ENCODE measurements around the gene HOXD10.

The HOXD10 gene

DNA sequence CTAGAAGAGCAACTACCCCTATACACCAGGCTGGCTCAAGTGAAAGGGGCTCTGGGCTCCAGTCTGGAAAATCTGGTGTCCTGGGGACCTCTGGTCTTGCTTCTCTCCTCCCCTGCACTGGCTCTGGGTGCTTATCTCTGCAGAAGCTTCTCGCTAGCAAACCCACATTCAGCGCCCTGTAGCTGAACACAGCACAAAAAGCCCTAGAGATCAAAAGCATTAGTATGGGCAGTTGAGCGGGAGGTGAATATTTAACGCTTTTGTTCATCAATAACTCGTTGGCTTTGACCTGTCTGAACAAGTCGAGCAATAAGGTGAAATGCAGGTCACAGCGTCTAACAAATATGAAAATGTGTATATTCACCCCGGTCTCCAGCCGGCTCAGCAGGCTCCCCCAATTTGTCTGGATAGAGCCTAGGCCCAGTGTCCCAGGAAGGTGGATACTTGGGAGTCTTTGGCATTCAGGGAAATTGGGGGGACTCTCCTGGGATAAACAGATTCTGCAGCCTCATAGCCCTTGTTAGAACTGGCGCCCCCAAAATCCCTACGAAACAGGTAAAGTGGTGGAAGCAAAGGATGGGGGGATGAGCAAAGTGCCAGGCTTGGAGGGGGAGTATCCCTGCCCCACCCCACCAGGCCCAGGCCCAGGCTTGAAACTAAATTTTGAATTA is 32.3 kb downstream of the HOXD10 start:
- no peaks in the 10 kb centered on the region for H3K9me3 ChIP-seq (ENCODE audit: low read length)
- no peaks in the 10 kb centered on the region for H3K27me3 ChIP-seq (ENCODE audit: control insufficient read depth in 1 of 2, insufficient read depth in 2 of 2, low read length in 2 of 2)
- no peak overlapping the region for H3K9ac ChIP-seq (ENCODE audit: low read length)
- H3K27ac ChIP-seq (ENCODE audit: low read depth, low read length) = no peak overlapping the region
- H3K4me1 ChIP-seq (ENCODE audit: insufficient read depth, low read length) = peaks cover 25% of the 10 kb centered on the region
- peaks cover 29% of the 10 kb centered on the region for H3K36me3 ChIP-seq (ENCODE audit: insufficient read depth, low read length)
- H3K4me3 ChIP-seq (ENCODE audit: low read depth in 1 of 2, low read length in 2 of 2) = no peak overlapping the region

DNA sequence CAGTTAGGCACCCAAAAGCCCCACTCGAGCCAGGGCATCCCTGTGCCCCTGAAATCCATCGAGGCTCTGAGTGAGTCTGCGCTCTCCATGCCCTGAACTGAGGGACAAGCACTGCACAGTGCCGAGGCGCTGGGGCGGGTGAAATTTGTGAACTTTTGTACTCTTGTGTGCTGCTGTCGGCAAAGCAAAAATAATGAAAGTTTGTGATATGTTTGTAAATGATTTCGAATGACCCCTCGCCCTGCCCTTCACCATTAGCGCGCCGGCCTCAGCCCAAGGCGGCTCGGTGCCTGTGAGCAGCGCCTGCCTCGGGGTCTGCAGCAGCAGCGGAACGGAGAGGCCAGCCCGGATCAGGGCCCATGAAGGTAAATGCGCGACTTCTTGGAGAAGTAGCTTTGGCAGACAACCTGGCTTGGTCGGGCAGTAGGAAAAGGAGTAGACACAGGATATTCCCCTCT is 32.9 kb downstream of the HOXD10 start:
- no peak overlapping the region for H3K27ac ChIP-seq (ENCODE audit: low read depth, low read length)
- no peaks in the 10 kb centered on the region for H3K9me3 ChIP-seq (ENCODE audit: low read length)
- no peak overlapping the region for H3K4me3 ChIP-seq (ENCODE audit: low read depth in 1 of 2, low read length in 2 of 2)
- no peak overlapping the region for H3K9ac ChIP-seq (ENCODE audit: low read length)
- peaks cover 25% of the 10 kb centered on the region for H3K4me1 ChIP-seq (ENCODE audit: insufficient read depth, low read length)
- H3K36me3 ChIP-seq (ENCODE audit: insufficient read depth, low read length) = peaks cover 35% of the 10 kb centered on the region
- no peaks in the 10 kb centered on the region for H3K27me3 ChIP-seq (ENCODE audit: control insufficient read depth in 1 of 2, insufficient read depth in 2 of 2, low read length in 2 of 2)

DNA sequence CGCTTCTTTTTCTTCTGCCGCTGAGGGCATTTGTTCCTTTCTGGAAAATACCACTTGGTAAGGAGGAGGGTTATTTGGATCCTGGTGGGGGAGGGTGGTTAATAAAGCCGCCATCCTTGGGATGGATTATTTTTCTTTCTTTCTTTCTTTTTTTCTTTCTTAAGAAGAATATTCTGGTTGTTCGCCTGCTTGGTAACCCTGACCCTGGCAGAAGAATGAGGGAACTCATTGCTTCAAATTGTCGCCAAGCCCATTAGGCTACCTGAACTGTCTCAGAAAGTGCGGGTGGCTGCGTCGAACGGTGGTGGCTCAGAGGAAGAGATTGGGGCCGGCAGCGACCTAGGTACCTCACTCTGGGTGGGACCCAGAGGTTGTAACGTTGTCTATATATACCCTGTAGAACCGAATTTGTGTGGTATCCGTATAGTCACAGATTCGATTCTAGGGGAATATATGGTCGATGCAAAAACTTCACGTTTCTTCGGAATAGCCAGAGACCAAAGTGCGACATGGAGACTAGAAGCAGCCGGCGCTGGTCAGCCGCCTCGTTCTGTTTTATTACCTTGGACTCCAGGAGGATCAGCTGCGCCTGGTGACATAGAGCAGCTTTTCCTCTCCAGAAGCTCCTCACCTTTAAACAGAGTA is 33.5 kb downstream of the HOXD10 start:
- H3K27me3 ChIP-seq (ENCODE audit: control insufficient read depth in 1 of 2, insufficient read depth in 2 of 2, low read length in 2 of 2) = no peaks in the 10 kb centered on the region
- no peak overlapping the region for H3K9ac ChIP-seq (ENCODE audit: low read length)
- no peaks in the 10 kb centered on the region for H3K9me3 ChIP-seq (ENCODE audit: low read length)
- no peak overlapping the region for H3K4me3 ChIP-seq (ENCODE audit: low read depth in 1 of 2, low read length in 2 of 2)
- H3K36me3 ChIP-seq (ENCODE audit: insufficient read depth, low read length) = peaks cover 41% of the 10 kb centered on the region
- peaks cover 23% of the 10 kb centered on the region for H3K4me1 ChIP-seq (ENCODE audit: insufficient read depth, low read length)
- no peak overlapping the region for H3K27ac ChIP-seq (ENCODE audit: low read depth, low read length)

DNA sequence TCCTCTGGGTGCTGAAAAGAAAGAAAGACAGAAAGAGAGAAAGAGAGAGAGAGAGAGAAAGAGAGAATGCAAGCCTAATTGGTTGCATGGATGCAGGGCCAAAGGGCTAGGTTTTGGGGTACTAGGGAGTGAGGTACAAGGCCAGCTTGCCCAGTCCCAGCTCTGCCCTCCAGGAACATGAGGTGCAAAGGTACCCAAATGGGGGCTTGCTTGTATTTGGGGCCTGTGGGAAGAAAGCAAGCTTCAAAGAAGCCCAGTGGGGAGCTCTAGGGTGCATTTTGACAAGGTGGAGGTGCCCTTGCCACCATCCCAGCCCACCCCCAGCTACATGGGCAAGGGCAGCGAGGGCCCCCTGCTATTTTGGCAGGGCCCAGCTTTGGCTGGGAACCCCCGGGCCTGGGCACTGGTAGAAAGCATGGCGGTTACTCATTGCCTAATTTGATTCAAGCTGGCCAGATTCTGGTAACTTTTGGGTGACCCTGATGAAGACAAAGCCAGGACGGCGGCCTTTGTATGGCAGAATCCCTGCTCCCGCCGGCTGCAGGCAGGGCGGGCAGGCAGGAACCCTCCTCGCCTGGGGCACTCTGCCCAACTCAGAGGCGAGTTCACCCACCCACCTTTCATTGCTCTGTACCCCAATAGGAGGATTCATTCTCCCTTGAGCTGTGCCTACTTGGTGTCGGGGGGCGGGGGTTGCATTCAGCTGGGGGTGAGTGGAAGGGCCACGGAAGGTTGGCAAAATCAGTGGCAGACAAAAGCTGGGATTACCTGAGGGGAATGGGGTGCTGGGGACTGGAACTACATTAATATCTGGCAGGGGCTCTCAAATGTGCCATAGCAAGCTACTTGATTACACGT is 34.2 kb downstream of the HOXD10 start:
- Histone ChIP-seq H3K4me1 (ENCODE audit: insufficient read depth, low read length) (peaks cover 16% of the 10 kb centered on the region), H3K27me3 (ENCODE audit: control insufficient read depth in 1 of 2, insufficient read depth in 2 of 2, low read length in 2 of 2) (peaks cover 0 to 5% of the 10 kb centered on the region in 2 donors), H3K36me3 (ENCODE audit: insufficient read depth, low read length) (peaks cover 48% of the 10 kb centered on the region), H3K27ac (ENCODE audit: low read depth, low read length) (no peak overlapping the region), H3K9ac (ENCODE audit: low read length) (no peak overlapping the region), H3K4me3 (ENCODE audit: low read depth in 1 of 2, low read length in 2 of 2) (no peak overlapping the region), H3K9me3 (ENCODE audit: low read length) (no peaks in the 10 kb centered on the region)

DNA sequence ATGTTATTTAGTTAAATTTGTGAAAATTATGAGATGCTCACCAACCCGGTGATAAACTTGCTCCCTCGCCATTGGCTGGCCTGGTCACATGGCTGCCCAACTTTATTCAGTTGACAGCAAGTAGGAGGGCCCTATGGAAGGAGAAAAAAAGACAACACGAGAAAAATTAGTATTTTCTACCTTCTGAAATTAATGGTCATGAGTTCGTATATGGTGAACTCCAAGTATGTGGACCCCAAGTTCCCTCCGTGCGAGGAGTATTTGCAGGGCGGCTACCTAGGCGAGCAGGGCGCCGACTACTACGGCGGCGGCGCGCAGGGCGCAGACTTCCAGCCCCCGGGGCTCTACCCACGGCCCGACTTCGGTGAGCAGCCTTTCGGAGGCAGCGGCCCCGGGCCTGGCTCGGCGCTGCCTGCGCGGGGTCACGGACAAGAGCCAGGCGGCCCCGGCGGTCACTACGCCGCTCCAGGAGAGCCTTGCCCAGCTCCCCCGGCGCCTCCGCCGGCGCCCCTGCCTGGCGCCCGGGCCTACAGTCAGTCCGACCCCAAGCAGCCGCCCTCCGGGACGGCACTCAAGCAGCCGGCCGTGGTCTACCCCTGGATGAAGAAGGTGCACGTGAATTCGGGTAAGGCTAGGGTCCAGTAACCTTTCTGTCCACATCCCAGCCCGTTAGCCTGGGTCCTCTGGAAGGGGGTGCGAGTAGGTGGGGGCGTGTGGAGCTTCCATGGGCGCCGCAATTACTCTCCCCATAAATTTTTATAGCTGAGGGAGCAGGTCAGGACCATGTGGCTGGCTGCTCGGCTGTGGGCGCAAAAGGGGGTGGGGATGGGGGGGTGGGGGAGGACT is 35.1 kb downstream of the HOXD10 start, which contains the start of gene HOXD4:
Gene HOXD4, plus strand, starts transcription at position 109 of the 846 bp plus-strand sequence. Its CDS starts 84 bp downstream, at position 193.
- peaks cover 7% of the 10 kb centered on the region for H3K4me1 ChIP-seq (ENCODE audit: insufficient read depth, low read length)
- H3K9ac ChIP-seq (ENCODE audit: low read length) = no peak within 1 kb of the TSS
- H3K27me3 ChIP-seq (ENCODE audit: control insufficient read depth in 1 of 2, insufficient read depth in 2 of 2, low read length in 2 of 2) = peaks cover 0 to 11% of the 10 kb centered on the region in 2 donors
- no peaks in the 10 kb centered on the region for H3K9me3 ChIP-seq (ENCODE audit: low read length)
- H3K27ac ChIP-seq (ENCODE audit: low read depth, low read length) = no peak within 1 kb of the TSS
- no peak within 1 kb of the TSS for H3K4me3 ChIP-seq (ENCODE audit: low read depth in 1 of 2, low read length in 2 of 2)
- peaks cover 49% of the 10 kb centered on the region for H3K36me3 ChIP-seq (ENCODE audit: insufficient read depth, low read length)

DNA sequence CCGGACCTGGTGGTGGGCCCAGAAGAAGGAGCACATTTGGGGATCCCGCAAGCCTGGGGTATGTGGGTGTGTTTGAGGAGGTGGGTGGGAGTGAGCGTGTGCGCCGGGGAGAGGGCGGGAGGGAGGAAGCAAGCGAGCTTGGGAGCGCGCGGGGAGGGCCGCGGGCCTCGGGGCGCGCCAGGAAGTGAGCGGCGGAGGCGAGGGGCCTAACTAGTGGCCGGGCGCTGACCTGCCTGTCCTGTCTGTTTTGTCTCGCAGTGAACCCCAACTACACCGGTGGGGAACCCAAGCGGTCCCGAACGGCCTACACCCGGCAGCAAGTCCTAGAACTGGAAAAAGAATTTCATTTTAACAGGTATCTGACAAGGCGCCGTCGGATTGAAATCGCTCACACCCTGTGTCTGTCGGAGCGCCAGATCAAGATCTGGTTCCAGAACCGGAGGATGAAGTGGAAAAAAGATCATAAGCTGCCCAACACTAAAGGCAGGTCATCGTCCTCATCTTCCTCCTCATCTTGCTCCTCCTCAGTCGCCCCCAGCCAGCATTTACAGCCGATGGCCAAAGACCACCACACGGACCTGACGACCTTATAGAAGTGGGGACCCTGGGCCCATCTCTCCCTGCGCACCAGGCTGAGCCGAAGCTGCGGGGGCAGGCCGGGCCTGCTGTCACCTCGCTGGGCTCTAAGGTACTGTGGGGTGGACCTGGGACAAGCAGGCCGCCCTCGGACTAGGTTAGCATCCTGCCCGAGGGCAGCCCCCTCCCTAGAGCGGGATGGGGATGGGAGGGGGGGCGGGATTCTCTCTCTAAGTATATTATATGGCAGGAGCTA is 36.0 kb downstream of the HOXD10 start:
- Histone ChIP-seq H3K9ac (ENCODE audit: low read length) (no peak overlapping the region), H3K27me3 (ENCODE audit: control insufficient read depth in 1 of 2, insufficient read depth in 2 of 2, low read length in 2 of 2) (peaks cover 0 to 20% of the 10 kb centered on the region in 2 donors), H3K4me1 (ENCODE audit: insufficient read depth, low read length) (no peaks in the 10 kb centered on the region), H3K27ac (ENCODE audit: low read depth, low read length) (no peak overlapping the region), H3K9me3 (ENCODE audit: low read length) (no peaks in the 10 kb centered on the region), H3K36me3 (ENCODE audit: insufficient read depth, low read length) (peaks cover 49% of the 10 kb centered on the region), H3K4me3 (ENCODE audit: low read depth in 1 of 2, low read length in 2 of 2) (no peak overlapping the region)

DNA sequence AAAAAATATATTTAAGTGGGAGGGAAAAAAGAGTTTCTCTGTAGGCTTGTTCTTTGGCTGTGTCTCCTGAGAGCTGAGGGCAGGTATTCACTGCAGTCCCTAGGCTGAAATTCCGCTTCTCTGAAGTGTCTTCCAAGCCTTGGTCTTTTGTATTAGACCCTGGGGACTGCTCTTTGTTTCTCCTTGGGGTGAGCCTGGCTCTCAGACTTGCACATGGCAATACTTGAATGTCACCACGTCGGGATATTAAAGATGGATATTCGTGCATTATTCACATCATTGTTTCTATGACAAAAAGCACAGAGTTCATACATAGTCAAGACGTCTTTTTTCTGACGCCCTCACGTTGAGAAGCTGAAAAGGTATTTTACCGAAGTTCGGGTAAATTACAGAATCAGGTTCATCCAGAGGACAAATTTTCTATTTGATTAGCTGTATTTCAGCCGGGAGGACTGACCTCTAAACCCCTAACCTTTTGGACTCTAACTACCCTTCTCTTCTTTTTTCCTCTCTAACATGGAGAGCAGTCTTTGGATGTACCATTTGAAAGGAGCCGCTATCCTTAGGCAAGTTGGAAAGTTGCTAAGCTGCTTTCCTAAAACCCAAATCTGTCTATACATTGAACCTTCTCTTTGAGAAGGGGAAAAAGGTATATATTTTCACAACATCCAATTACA is 38.1 kb downstream of the HOXD10 start:
- Histone ChIP-seq H3K27me3 (ENCODE audit: control insufficient read depth in 1 of 2, insufficient read depth in 2 of 2, low read length in 2 of 2) (peaks cover 7 to 26% of the 10 kb centered on the region in 2 donors), H3K27ac (ENCODE audit: low read depth, low read length) (no peak overlapping the region), H3K4me3 (ENCODE audit: low read depth in 1 of 2, low read length in 2 of 2) (no peak overlapping the region), H3K9ac (ENCODE audit: low read length) (no peak overlapping the region), H3K9me3 (ENCODE audit: low read length) (no peaks in the 10 kb centered on the region), H3K36me3 (ENCODE audit: insufficient read depth, low read length) (peaks cover 49% of the 10 kb centered on the region), H3K4me1 (ENCODE audit: insufficient read depth, low read length) (no peaks in the 10 kb centered on the region)

DNA sequence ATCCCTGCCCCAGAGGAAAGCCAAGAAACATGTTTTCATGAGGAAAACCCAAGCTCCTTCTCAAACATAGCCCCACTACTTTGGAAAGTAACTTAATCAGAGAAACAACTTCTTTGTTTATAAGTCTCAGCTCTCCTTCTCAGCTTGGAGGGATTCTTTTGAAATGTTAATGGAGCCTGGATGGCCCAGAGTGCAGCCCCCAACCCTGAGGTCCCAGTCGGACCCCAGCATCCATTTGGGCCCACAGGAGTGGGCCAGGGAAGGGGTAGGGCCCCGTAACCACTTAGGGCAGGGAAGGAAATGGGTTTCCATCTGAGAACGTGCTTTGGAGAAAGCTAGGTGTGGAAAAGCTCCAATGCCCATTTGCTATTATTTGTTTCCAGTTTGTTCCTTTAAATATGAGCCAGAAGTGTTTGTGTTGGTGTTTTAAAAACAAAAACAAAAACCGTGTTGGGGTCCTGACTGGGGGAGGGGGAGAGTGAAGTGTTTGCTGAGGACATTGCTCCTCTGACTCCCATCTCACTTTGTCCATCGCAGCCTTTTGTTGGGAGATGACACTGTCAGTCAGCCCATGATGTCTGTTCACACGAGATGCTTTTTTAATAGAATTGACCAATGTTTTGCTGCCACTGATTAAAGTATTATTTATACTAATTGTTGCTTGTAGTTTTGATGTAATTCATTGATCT is 38.9 kb downstream of the HOXD10 start:
- Histone ChIP-seq H3K27me3 (ENCODE audit: control insufficient read depth in 1 of 2, insufficient read depth in 2 of 2, low read length in 2 of 2) (peaks cover 7 to 34% of the 10 kb centered on the region in 2 donors), H3K9ac (ENCODE audit: low read length) (no peak overlapping the region), H3K4me3 (ENCODE audit: low read depth in 1 of 2, low read length in 2 of 2) (no peak overlapping the region), H3K4me1 (ENCODE audit: insufficient read depth, low read length) (peaks cover under 1% of the 10 kb centered on the region), H3K27ac (ENCODE audit: low read depth, low read length) (no peak overlapping the region), H3K36me3 (ENCODE audit: insufficient read depth, low read length) (peaks cover 42% of the 10 kb centered on the region), H3K9me3 (ENCODE audit: low read length) (no peaks in the 10 kb centered on the region)

DNA sequence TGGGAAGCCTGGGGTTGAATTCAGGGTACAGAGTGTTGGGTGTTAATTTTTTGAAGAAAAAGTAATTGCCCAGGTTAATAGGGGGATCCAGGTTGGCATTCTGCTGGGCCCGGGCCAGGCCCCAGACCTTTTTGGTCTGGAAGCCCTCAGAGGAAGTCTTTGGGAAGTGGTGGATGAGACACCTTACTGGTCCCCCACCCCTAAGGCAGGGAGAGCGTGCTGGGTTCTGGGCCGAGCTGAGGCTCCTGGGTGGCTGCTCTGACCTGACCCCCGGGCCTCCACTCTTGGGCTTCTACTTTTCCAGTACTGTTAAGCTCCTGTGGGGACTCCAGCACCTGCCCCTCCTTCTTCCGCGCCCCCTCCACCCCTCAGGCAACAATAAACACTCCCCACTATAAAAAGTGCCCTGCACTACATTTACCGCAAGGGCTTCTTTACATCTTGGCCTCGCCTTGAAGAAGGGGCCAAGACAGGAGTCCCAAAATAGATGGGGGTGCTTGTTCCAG is 39.8 kb downstream of the HOXD10 start:
- peaks cover 36% of the 10 kb centered on the region for H3K36me3 ChIP-seq (ENCODE audit: insufficient read depth, low read length)
- H3K9me3 ChIP-seq (ENCODE audit: low read length) = no peaks in the 10 kb centered on the region
- peaks cover 9% of the 10 kb centered on the region for H3K4me1 ChIP-seq (ENCODE audit: insufficient read depth, low read length)
- no peak overlapping the region for H3K4me3 ChIP-seq (ENCODE audit: low read depth in 1 of 2, low read length in 2 of 2)
- H3K27me3 ChIP-seq (ENCODE audit: control insufficient read depth in 1 of 2, insufficient read depth in 2 of 2, low read length in 2 of 2) = peaks cover 7 to 41% of the 10 kb centered on the region in 2 donors
- H3K9ac ChIP-seq (ENCODE audit: low read length) = no peak overlapping the region
- H3K27ac ChIP-seq (ENCODE audit: low read depth, low read length) = no peak overlapping the region
